Breast epithelium (tissue), 3 donors: Measurements from ENCODE around the gene CCDC9.

Experiments used
- CTCF ChIP-seq, 3 donors: fragments of 450-650 bp; IDR thresholded peaks; one replicate each; pipeline ENCODE4 v1.5.1; 2016 to 2017; ENCODE audit warnings: antibody characterized with exemption in 3 of 3, mild to moderate bottlenecking in 3 of 3, moderate library complexity in 3 of 3
- POLR2AphosphoS5 ChIP-seq, 3 donors: sonication (generic); formaldehyde crosslinking; IDR thresholded peaks; one replicate each; pipeline ENCODE4 v1.6.1; 2017; ENCODE audit warnings: antibody characterized with exemption in 3 of 3

GRCh38 chr19:47270408-47270807, 14.1 kb downstream of the CCDC9 start:
- TF ChIP-seq CTCF (IDR thresholded peaks at IDR 0.05) (no peak), POLR2AphosphoS5 (IDR thresholded peaks at IDR 0.05) (no peak)
